HEK293T (cell line): ENCODE measurements around the gene RADX.

ENCODE experiments used
- CTCF ChIA-PET: fragments of 350-600 bp; formaldehyde crosslinking; extraction: SDS; loops from one replicate; lab custom pipeline; 2021; ENCODE audit warnings: antibody characterized with exemption, inconsistent platforms; lab: Yijun Ruan, JAX
- POLR2A ChIA-PET: fragments of 350-600 bp; formaldehyde crosslinking; extraction: SDS; loops from one replicate; lab custom pipeline; 2020; ENCODE audit warnings: antibody characterized with exemption, inconsistent platforms; lab: Yijun Ruan, JAX
- DNase-seq: peaks from one replicate; pipeline ENCODE4 v3.0.0; 2012; ENCODE audit warnings: mixed read lengths; ENCODE audit errors: extremely low spot score
- ARNT ChIP-seq: fragments of 450-650 bp; IDR thresholded peaks from 2 replicates; pipeline ENCODE4 v1.6.1; 2017; ENCODE audit warnings: mild to moderate bottlenecking
- BHLHE40 ChIP-seq: fragments of 450-650 bp; IDR thresholded peaks from 2 replicates; pipeline ENCODE4 v1.6.1; 2016; ENCODE audit warnings: mild to moderate bottlenecking, moderate library complexity, borderline replicate concordance
- CTBP1 ChIP-seq: fragments of 450-650 bp; IDR thresholded peaks from 2 replicates; pipeline ENCODE4 v1.6.1; 2016; ENCODE audit warnings: borderline replicate concordance
- ELF4 ChIP-seq: fragments of 450-650 bp; IDR thresholded peaks from 2 replicates; pipeline ENCODE4 v1.6.1; 2017; ENCODE audit warnings: antibody characterized with exemption
- FOXA1 ChIP-seq: fragments of 450-650 bp; IDR thresholded peaks from 2 replicates; pipeline ENCODE4 v1.6.1; 2016; ENCODE audit warnings: mild to moderate bottlenecking
- FOXK2 ChIP-seq: fragments of 450-650 bp; IDR thresholded peaks from 2 replicates; pipeline ENCODE4 v1.6.1; 2016; ENCODE audit warnings: mild to moderate bottlenecking
- FOXM1 ChIP-seq: fragments of 450-650 bp; IDR thresholded peaks from 2 replicates; pipeline ENCODE4 v1.6.1; 2017; ENCODE audit warnings: mild to moderate bottlenecking, borderline replicate concordance
- HDGF ChIP-seq: fragments of 450-650 bp; IDR thresholded peaks from 2 replicates; pipeline ENCODE4 v1.6.1; 2017; ENCODE audit warnings: antibody characterized with exemption, borderline replicate concordance
- L3MBTL2 ChIP-seq: fragments of 450-650 bp; conservative IDR thresholded peaks from 2 replicates; pipeline ENCODE4 v1.6.1; 2016; ENCODE audit warnings: mild to moderate bottlenecking
- LEF1 ChIP-seq: fragments of 450-650 bp; IDR thresholded peaks from 2 replicates; pipeline ENCODE4 v1.6.1; 2017; ENCODE audit warnings: mild to moderate bottlenecking, borderline replicate concordance
- NFRKB ChIP-seq: fragments of 450-650 bp; IDR thresholded peaks from 2 replicates; pipeline ENCODE4 v1.6.1; 2016; ENCODE audit warnings: mild to moderate bottlenecking, moderate library complexity
- SP1 ChIP-seq: fragments of 450-650 bp; IDR thresholded peaks from 2 replicates; pipeline ENCODE4 v1.6.1; 2017
- SUZ12 ChIP-seq: fragments of 450-650 bp; IDR thresholded peaks from 2 replicates; pipeline ENCODE4 v1.6.1; 2016; ENCODE audit warnings: mild to moderate bottlenecking
- TARDBP ChIP-seq: fragments of 450-650 bp; IDR thresholded peaks from 2 replicates; pipeline ENCODE4 v1.6.1; 2016
- ZNF384 ChIP-seq: fragments of 450-650 bp; IDR thresholded peaks from 2 replicates; pipeline ENCODE4 v1.6.1; 2016
- TF ChIP-seq, protein P1 (sequence below): fragments of 450-650 bp; IDR thresholded peaks from 2 replicates; pipeline ENCODE4 v1.6.1; 2016

The RADX gene

DNA sequence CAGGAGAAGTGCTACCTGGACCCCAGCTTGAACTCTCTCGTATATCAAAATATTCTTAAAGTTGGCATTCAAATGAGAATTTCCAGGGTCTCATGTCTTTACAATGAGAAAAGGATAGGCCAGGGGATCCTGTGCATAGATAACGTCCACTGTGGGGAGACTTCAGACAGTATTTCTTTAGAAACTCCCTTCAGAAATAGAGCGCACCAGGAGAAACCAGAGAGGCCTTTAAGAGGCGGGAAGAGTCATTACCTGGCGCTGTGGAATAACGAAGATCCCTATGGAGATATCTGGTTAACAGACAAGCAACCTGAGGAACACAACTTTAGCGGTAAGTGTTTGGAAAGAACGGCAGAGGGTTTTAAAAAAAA, 600 bp downstream of the RADX start:
- DNase-seq: no peak
- ChIA-PET POLR2A (interaction anchor here (0.9 to 1.3 kb wide), 3 partner anchors 9 to 1016 kb away, joined by 3 to 4 read pairs (median 3); partner anchors contain the start of gene PRPS1), CTCF (interaction anchor here (0.6 to 2.2 kb wide), 3 partner anchors 7 to 164 kb away, joined by 3 to 6 read pairs (median 3); no protein-coding TSS in a partner anchor)
- no peak for TF ChIP-seq HDGF
- TF ChIP-seq, protein P1, sequence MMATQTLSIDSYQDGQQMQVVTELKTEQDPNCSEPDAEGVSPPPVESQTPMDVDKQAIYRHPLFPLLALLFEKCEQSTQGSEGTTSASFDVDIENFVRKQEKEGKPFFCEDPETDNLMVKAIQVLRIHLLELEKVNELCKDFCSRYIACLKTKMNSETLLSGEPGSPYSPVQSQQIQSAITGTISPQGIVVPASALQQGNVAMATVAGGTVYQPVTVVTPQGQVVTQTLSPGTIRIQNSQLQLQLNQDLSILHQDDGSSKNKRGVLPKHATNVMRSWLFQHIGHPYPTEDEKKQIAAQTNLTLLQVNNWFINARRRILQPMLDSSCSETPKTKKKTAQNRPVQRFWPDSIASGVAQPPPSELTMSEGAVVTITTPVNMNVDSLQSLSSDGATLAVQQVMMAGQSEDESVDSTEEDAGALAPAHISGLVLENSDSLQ: no peak
- TF ChIP-seq ARNT: no peak
- no peak for TF ChIP-seq FOXA1
- TF ChIP-seq ZNF384: no peak
- no peak for TF ChIP-seq FOXM1
- no peak for TF ChIP-seq CTBP1
- TF ChIP-seq SUZ12: no peak
- TF ChIP-seq SP1: no peak
- no peak for TF ChIP-seq TARDBP
- TF ChIP-seq NFRKB: no peak

DNA sequence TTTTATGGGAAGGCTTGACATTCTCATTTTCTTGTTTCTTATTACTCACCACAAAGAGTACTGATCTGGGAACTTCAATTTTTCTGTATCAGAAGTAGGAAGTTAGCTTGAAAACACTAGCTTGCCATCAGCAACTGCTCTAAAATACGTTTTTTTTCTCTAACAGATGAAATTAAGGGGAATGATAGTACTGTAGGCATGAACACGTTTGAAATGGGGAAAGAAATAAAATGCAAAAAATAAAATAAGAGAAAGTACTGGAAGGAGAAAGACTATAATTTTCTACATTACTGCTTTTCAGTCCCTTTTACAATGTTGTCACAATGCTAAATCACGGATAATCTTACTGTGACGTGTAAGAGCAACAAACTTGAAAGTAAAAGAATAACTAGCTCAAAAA, 1.5 kb downstream of the RADX start:
- CTCF ChIA-PET: no interaction called here
- POLR2A ChIA-PET: no interaction called here
- DNase-seq: no peak
- no peak for TF ChIP-seq ARNT
- TF ChIP-seq, protein P1: peak; percentile 49

DNA sequence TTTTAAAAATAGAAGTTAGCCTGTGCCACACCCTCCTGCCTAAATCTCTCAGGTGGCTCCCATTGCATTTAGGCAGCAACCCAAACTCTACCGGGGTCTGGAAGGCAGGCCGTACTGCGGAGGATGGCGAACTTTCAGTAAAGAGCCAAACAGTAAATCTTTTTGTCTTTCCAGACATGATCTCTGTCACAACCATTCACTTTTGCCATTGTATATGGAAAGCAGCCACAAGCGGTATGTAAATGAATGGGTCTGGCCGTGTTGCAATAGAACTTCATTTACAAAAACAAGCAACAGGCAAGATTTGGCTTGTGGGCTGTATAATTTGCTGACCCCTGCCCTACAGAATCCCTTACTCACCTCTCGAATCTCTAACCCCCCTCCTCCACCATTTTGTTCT, 3.3 kb downstream of the RADX start:
- DNase-seq: peak; percentile 14
- TF ChIP-seq ELF4 (no peak), ARNT (no peak), SUZ12 (no peak), FOXM1 (no peak)
- TF ChIP-seq, protein P1: peak; percentile 87
- ChIA-PET CTCF (interaction anchor here (0.6 kb wide), 1 partner anchor 1123 kb away, joined by 5 read pairs; no protein-coding TSS in a partner anchor), POLR2A (no interaction called here)

DNA sequence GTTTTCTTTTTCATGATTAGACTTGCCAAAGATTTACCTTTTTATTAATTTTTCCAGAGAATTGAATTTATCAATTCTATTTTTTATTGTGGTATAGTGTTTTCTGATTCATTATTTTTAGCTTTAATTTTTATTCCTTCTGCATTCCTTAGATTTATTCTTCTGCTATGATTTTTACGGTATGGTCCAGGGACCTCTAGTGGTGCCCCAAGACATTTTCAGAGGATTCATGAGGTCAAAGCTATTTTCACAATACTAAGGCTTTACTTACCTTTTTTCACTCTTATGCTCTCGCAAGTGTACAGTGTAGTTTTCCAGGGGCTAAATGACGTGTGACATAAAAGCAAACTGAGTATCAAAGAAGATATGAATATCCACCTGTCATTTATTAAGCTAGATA, 8.0 kb downstream of the RADX start:
- CTCF ChIA-PET: interaction anchor here (0.6 to 2.7 kb wide), 13 partner anchors 9 to 205 kb away, joined by 3 to 11 read pairs (median 3); partner anchors contain the start of gene RADX
- DNase-seq: peak; percentile 16
- TF ChIP-seq TARDBP (no peak), ARNT (no peak), FOXM1 (no peak), SP1 (no peak), L3MBTL2 (no peak), LEF1 (no peak), CTBP1 (no peak), ZNF384 (no peak), FOXA1 (no peak), SUZ12 (no peak), NFRKB (no peak), BHLHE40 (no peak), ELF4 (no peak), HDGF (no peak), FOXK2 (no peak)
- TF ChIP-seq, protein P1: no peak
- POLR2A ChIA-PET: interaction anchor here (1.6 to 1.9 kb wide), 2 partner anchors 8 to 107 kb away, joined by 4 to 6 read pairs; partner anchors contain the start of genes RADX and RNF128

DNA sequence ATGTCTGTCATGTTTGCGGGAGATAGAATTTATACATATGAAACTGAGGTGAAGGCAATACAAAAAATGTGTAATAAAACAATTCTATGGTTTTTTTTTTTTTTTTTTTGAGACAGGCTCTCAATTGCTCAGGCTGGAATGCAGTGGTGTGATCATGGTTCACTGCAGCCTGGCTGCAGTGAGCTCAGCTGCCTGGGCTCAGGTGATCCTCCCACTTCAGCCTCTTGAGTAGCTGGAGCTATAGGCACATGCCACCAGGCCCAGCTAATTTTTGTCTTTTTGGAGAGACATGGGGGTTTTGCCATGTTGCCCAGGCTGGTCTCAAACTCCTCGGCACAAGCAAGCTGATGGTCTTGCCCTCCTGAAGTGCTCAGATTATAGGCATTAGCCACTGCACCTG, 10.1 kb downstream of the RADX start:
- ChIA-PET POLR2A (interaction anchor here (0.7 kb wide), 1 partner anchor 10 kb away, joined by 3 read pairs; the partner anchor contains the start of gene RADX), CTCF (interaction anchor here (0.5 to 2.7 kb wide), 2 partner anchors 141 to 445 kb away, joined by 3 to 11 read pairs; no protein-coding TSS in a partner anchor)
- TF ChIP-seq FOXK2: no peak
- TF ChIP-seq LEF1: no peak
- TF ChIP-seq, protein P1: no peak
- no peak for TF ChIP-seq ZNF384
- no peak for DNase-seq

DNA sequence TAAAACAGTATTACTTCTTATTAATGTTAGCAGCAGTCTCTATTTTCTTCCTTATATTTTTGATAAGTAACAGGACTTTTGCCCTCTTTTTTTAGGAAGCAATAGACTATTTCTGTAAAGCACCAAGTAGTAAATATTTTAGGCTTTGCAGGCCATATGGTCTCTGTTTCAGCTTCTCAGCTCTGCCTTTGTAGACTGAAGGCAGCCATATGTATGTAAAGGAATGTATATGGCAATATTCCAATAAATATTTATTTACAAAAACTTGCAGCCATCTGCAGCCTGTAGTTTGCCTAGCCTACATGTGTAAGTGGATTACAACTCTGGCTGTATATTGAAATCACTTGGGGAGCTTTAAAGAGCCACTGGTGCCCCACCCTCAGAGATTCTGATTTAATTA, 15.0 kb downstream of the RADX start:
- POLR2A ChIA-PET: no interaction called here
- no peak for TF ChIP-seq NFRKB
- no peak for TF ChIP-seq FOXM1
- TF ChIP-seq SP1: no peak
- no peak for TF ChIP-seq TARDBP
- no peak for TF ChIP-seq ZNF384
- no peak for TF ChIP-seq HDGF
- TF ChIP-seq L3MBTL2: no peak
- TF ChIP-seq FOXA1: no peak
- no peak for TF ChIP-seq CTBP1
- no peak for TF ChIP-seq FOXK2
- no peak for TF ChIP-seq BHLHE40

More for the DNA sequence above, 15.0 kb downstream of the RADX start:
- CTCF ChIA-PET: interaction anchor here (0.6 kb wide), 1 partner anchor 248 kb away, joined by 3 read pairs; no protein-coding TSS in a partner anchor
- no peak for DNase-seq
